Glomerular endothelial cell (primary cell): ENCODE data around the gene EGLN3. TPM values are rescaled to one million over a fixed set of nuclear protein-coding genes. Genes with fewer than 3 reads are reported as not detected.
"Not testable (repeated sequence)": the region's sequence is repeated elsewhere in the genome, so short reads cannot be mapped to it uniquely, and the experiment has no call there.

ENCODE experiments used
- DNase-seq: peaks from one replicate; pipeline ENCODE4 v3.0.0-alpha.2; 2011; ENCODE audit warnings: low read depth, low spot score; ENCODE audit errors: extremely low read depth
- total RNA-seq: library from RNA; depleted of rRNA; stranded (reverse); fragments of >200 nt; gene quantifications from 2 replicates; pipeline ENCODE4 v1.2.3, GENCODE V29; 2015

Gene EGLN3
- 1.3 and 2.9 TPM in 2 replicates for total RNA-seq

- no peak for DNase-seq
Observed at GRCh38 chr14:33950320-33951182, at the start of gene EGLN3. EGLN3 (minus strand) TSS chr14:33951074; CDS start chr14:33950752, 322 bp downstream.

- DNase-seq, result no peak
Observed at GRCh38 chr14:34000396-34000795, 49.5 kb upstream of the EGLN3 start.

GRCh38 chr14:33999771-34000291 lies 49.0 kb upstream of the EGLN3 start:
- no peak for DNase-seq

GRCh38 chr14:33997611-33998010 lies 46.7 kb upstream of the EGLN3 start:
- no peak for DNase-seq

GRCh38 chr14:33996462-33996861 lies 45.6 kb upstream of the EGLN3 start:
- no peak for DNase-seq

- DNase-seq, result no peak
Observed at GRCh38 chr14:33993246-33993645, 42.4 kb upstream of the EGLN3 start.

- no peak for DNase-seq
Observed at GRCh38 chr14:33992274-33993007, 41.6 kb upstream of the EGLN3 start.

- no peak for DNase-seq
Observed at GRCh38 chr14:33990790-33991189, 39.9 kb upstream of the EGLN3 start.

- DNase-seq, result no peak
Observed at GRCh38 chr14:33987565-33988080, 36.7 kb upstream of the EGLN3 start.

GRCh38 chr14:33986804-33987203 lies 35.9 kb upstream of the EGLN3 start:
- no peak for DNase-seq

GRCh38 chr14:33985242-33985641 lies 34.4 kb upstream of the EGLN3 start:
- no peak for DNase-seq

GRCh38 chr14:33979613-33980276 lies 28.9 kb upstream of the EGLN3 start:
- no peak for DNase-seq

GRCh38 chr14:33978892-33979612 lies 28.2 kb upstream of the EGLN3 start:
- DNase-seq, result no peak

- DNase-seq, result no peak
Observed at GRCh38 chr14:33972583-33973081, 21.8 kb upstream of the EGLN3 start.

GRCh38 chr14:33969846-33970245 lies 19.0 kb upstream of the EGLN3 start:
- DNase-seq, result not testable (repeated sequence)

GRCh38 chr14:33968722-33969121 lies 17.8 kb upstream of the EGLN3 start:
- DNase-seq, result no peak

- DNase-seq, result no peak
Observed at GRCh38 chr14:33967138-33967537, 16.3 kb upstream of the EGLN3 start.

GRCh38 chr14:33966276-33966675 lies 15.4 kb upstream of the EGLN3 start:
- DNase-seq, result no peak

GRCh38 chr14:33964599-33965317 lies 13.9 kb upstream of the EGLN3 start:
- no peak for DNase-seq
